Measurements from ENCODE around the gene MED16.

The MED16 gene

DNA sequence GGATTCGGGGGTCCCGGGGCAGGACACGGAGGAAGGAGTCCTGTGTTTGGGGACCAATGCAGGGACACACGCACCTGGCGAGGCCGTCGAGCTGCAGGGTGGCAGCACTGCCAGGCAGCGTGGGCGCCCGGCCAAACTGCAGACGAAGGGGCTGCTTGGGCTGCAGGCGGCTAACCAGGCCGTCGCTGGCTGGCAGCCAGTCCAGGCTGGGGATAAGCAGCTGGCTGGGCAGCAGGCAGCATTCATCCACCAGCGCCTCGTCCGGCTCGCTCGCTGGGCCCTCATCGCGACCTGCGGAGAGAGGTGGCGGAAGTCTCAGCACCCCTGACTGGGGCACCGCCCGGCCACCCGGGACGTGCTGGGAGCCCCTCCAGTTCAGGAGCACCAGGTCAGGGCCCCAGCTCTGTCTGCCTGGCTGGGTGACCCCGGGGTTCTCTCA, 22.0 kb downstream of the MED16 start:
- no peak overlapping the region for H3K27ac ChIP-seq (ENCODE audit: insufficient read depth in 1 of 2, low read depth in 1 of 2, low read length in 2 of 2, poor library complexity in 1 of 2, severe bottlenecking in 2 of 2)
- WGBS (ENCODE audit: insufficient coverage), result 98% methylated on average over 28 of the region's 28 CpGs
- H3K4me1 ChIP-seq (ENCODE audit: control extremely low read depth in 1 of 4, control insufficient read depth in 4 of 4, insufficient read depth in 4 of 4, low read length in 3 of 4), result peaks cover 0 to 12% (median 4%) of the 10 kb centered on the region in 4 experiments
- ChIA-PET CTCF (no interaction called here), POLR2A (no interaction called here)
- no peaks in the 10 kb centered on the region for H3K9me3 ChIP-seq (ENCODE audit: control extremely low read depth in 1 of 5, control insufficient read depth in 4 of 5, insufficient read depth in 2 of 5, low read depth in 1 of 5, low read length in 4 of 5)
- peaks cover 5 to 63% (median 43%) of the 10 kb centered on the region in 4 experiments for H3K36me3 ChIP-seq (ENCODE audit: control insufficient read depth in 4 of 4, insufficient read depth in 4 of 4, low read length in 3 of 4)
- no peak overlapping the region for H3K4me3 ChIP-seq (ENCODE audit: control insufficient read depth in 1 of 7, extremely low read depth in 1 of 7, insufficient read depth in 4 of 7, low read depth in 2 of 7, low read length in 6 of 7)
- no peaks in the 10 kb centered on the region for H3K27me3 ChIP-seq (replicated peaks in 2 of 5; ENCODE audit: control insufficient read depth in 4 of 5, insufficient read depth in 5 of 5, low read length in 4 of 5)
- DNase-seq, result no peak

DNA sequence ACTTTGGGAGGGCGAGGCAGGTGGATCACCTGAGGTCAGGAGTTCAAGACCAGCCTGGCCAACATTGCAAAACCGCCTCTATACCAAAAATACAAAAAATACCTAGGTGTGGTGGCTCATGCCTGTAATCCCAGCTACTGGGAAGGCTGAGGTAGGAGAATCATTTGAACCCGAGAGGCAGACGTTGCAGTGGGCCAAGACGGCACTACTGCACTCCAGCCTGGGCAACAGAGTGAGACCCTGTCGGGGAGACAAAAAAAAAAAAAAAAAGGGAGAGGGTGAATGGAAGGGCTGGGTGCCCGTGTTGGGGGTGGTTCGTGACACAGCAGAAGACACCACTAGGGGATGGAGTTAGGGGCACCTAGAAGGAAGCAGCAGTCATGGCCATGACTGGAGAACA, 22.7 kb downstream of the MED16 start:
- Histone ChIP-seq H3K4me1 (ENCODE audit: control extremely low read depth in 1 of 4, control insufficient read depth in 4 of 4, insufficient read depth in 4 of 4, low read length in 3 of 4) (peaks cover 0 to 12% (median 4%) of the 10 kb centered on the region in 4 experiments), H3K36me3 (ENCODE audit: control insufficient read depth in 4 of 4, insufficient read depth in 4 of 4, low read length in 3 of 4) (peaks cover 5 to 56% (median 37%) of the 10 kb centered on the region in 4 experiments), H3K27me3 (replicated peaks in 2 of 5; ENCODE audit: control insufficient read depth in 4 of 5, insufficient read depth in 5 of 5, low read length in 4 of 5) (no peaks in the 10 kb centered on the region), H3K9me3 (ENCODE audit: control extremely low read depth in 1 of 5, control insufficient read depth in 4 of 5, insufficient read depth in 2 of 5, low read depth in 1 of 5, low read length in 4 of 5) (no peaks in the 10 kb centered on the region), H3K27ac (ENCODE audit: insufficient read depth in 1 of 2, low read depth in 1 of 2, low read length in 2 of 2, poor library complexity in 1 of 2, severe bottlenecking in 2 of 2) (no peak overlapping the region), H3K4me3 (ENCODE audit: control insufficient read depth in 1 of 7, extremely low read depth in 1 of 7, insufficient read depth in 4 of 7, low read depth in 2 of 7, low read length in 6 of 7) (no peak overlapping the region)
- ChIA-PET CTCF (no interaction called here), POLR2A (no interaction called here)
- DNase-seq, result no peak
- WGBS (ENCODE audit: insufficient coverage), result 100% methylated on average over 5 of the region's 8 CpGs

DNA sequence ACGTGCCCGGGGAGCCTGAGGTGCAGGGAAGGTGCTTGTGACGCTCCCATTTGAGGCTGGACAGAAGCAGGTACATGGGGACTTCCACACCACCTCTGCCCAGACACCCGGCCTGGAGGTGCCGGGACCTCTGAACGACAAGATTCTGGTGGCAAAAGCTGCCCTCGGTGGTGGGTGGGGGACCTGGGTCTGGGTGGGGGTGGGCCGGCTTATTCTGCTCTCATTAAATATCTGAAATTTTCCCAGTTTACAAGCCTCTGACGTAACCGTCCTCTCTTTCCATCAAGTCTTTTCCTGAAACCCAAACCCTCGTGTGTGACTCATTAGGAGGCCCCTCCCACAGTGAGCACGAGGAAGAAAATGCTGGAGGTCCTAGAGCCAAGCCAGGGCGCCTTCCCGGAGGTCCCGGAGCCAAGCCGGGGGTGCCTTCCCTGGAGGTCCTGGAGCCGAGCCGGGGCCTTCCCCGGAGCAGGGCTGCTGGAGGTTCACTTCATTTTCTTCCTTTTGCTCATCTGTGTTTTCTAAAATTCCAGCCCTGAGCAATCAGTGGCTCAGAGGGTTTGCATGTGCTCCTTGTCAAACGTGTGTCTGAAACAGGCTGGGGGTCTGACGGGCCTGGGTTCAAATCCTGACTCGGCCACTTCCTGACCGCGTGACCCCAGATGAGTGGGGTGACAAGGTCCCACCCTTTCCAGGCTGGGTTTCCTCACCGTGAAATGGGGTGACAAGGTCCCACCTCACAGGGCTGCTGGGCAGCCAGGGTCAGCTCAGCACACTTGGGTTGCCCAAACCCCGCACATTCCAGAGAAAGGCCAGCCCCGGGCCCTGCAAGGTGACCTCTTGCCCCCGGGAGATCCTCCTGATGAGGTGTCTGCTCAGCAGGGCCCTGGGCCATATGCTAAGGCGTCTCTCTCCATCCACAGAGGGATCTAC, 23.5 kb downstream of the MED16 start:
- Histone ChIP-seq H3K9me3 (ENCODE audit: control extremely low read depth in 1 of 5, control insufficient read depth in 4 of 5, insufficient read depth in 2 of 5, low read depth in 1 of 5, low read length in 4 of 5) (no peaks in the 10 kb centered on the region), H3K4me1 (ENCODE audit: control extremely low read depth in 1 of 4, control insufficient read depth in 4 of 4, insufficient read depth in 4 of 4, low read length in 3 of 4) (peaks cover 0 to 12% (median 4%) of the 10 kb centered on the region in 4 experiments), H3K4me3 (ENCODE audit: control insufficient read depth in 1 of 7, extremely low read depth in 1 of 7, insufficient read depth in 4 of 7, low read depth in 2 of 7, low read length in 6 of 7) (no peak overlapping the region), H3K36me3 (ENCODE audit: control insufficient read depth in 4 of 4, insufficient read depth in 4 of 4, low read length in 3 of 4) (peaks cover 5 to 51% (median 35%) of the 10 kb centered on the region in 4 experiments), H3K27me3 (replicated peaks in 2 of 5; ENCODE audit: control insufficient read depth in 4 of 5, insufficient read depth in 5 of 5, low read length in 4 of 5) (no peaks in the 10 kb centered on the region), H3K27ac (ENCODE audit: insufficient read depth in 1 of 2, low read depth in 1 of 2, low read length in 2 of 2, poor library complexity in 1 of 2, severe bottlenecking in 2 of 2) (no peak overlapping the region)
- 92% methylated on average over 25 of the region's 29 CpGs for WGBS (ENCODE audit: insufficient coverage)
- no peak for DNase-seq
- CTCF ChIA-PET, result no interaction called here
- POLR2A ChIA-PET, result no interaction called here

GRCh38 chr19:868458-869244, 24.3 kb downstream of the MED16 start:
- Histone ChIP-seq H3K27me3 (replicated peaks in 2 of 5; ENCODE audit: control insufficient read depth in 4 of 5, insufficient read depth in 5 of 5, low read length in 4 of 5) (no peaks in the 10 kb centered on the region), H3K4me1 (ENCODE audit: control extremely low read depth in 1 of 4, control insufficient read depth in 4 of 4, insufficient read depth in 4 of 4, low read length in 3 of 4) (peaks cover 0 to 17% (median 10%) of the 10 kb centered on the region in 4 experiments), H3K4me3 (ENCODE audit: control insufficient read depth in 1 of 7, extremely low read depth in 1 of 7, insufficient read depth in 4 of 7, low read depth in 2 of 7, low read length in 6 of 7) (no peak overlapping the region), H3K9me3 (ENCODE audit: control extremely low read depth in 1 of 5, control insufficient read depth in 4 of 5, insufficient read depth in 2 of 5, low read depth in 1 of 5, low read length in 4 of 5) (no peaks in the 10 kb centered on the region), H3K36me3 (ENCODE audit: control insufficient read depth in 4 of 4, insufficient read depth in 4 of 4, low read length in 3 of 4) (peaks cover 5 to 44% (median 34%) of the 10 kb centered on the region in 4 experiments), H3K27ac (ENCODE audit: insufficient read depth in 1 of 2, low read depth in 1 of 2, low read length in 2 of 2, poor library complexity in 1 of 2, severe bottlenecking in 2 of 2) (no peak overlapping the region)
- ChIA-PET CTCF (interaction anchor here (1.4 kb wide), 1 partner anchor 47 kb away, joined by 4 read pairs; no protein-coding TSS in a partner anchor), POLR2A (no interaction called here)
- WGBS (ENCODE audit: insufficient coverage), result 96% methylated on average over 32 of the region's 34 CpGs
- no peak for DNase-seq

DNA sequence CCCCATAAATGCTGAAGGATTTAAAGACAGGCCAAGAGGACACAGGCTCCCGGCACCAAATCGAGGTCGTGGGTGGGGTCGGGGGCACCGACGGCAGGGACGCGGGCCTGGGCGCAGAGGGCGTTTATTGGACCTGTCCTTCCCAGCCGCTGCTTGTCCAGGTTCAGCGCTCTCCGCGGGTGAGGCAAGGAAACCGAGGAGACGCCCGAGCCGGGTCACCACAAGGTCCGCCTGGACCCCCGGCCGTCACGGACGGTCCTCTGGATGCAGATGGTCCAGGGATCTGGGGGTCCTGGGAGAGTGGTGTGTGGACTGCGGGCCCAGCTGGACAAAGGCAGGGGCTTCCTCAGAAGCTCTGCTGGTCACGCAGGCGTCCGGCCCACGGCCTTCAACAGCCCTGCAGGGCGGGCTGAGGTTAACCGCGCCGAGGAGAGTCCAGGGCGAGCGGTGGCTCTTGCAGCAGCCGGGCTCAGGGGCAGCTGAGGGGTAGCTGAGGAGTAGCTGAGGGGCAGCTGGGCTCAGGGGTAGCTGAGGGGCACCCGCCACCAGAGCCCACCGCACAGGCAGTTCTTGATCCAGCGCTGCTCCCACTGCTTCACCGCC, 25.0 kb downstream of the MED16 start:
- no peak overlapping the region for H3K27ac ChIP-seq (ENCODE audit: insufficient read depth in 1 of 2, low read depth in 1 of 2, low read length in 2 of 2, poor library complexity in 1 of 2, severe bottlenecking in 2 of 2)
- ChIA-PET CTCF (interaction anchor here (1.4 kb wide), 1 partner anchor 48 kb away, joined by 4 read pairs; no protein-coding TSS in a partner anchor), POLR2A (interaction anchor here (1.1 kb wide), 1 partner anchor 40 kb away, joined by 3 read pairs; no protein-coding TSS in a partner anchor)
- peaks cover 5 to 41% (median 31%) of the 10 kb centered on the region in 4 experiments for H3K36me3 ChIP-seq (ENCODE audit: control insufficient read depth in 4 of 4, insufficient read depth in 4 of 4, low read length in 3 of 4)
- H3K27me3 ChIP-seq (replicated peaks in 2 of 5; ENCODE audit: control insufficient read depth in 4 of 5, insufficient read depth in 5 of 5, low read length in 4 of 5), result no peaks in the 10 kb centered on the region
- 96% methylated on average over 37 of the region's 39 CpGs for WGBS (ENCODE audit: insufficient coverage)
- no peak overlapping the region for H3K4me3 ChIP-seq (ENCODE audit: control insufficient read depth in 1 of 7, extremely low read depth in 1 of 7, insufficient read depth in 4 of 7, low read depth in 2 of 7, low read length in 6 of 7)
- H3K9me3 ChIP-seq (ENCODE audit: control extremely low read depth in 1 of 5, control insufficient read depth in 4 of 5, insufficient read depth in 2 of 5, low read depth in 1 of 5, low read length in 4 of 5), result no peaks in the 10 kb centered on the region
- DNase-seq, result no peak
- peaks cover 0 to 22% (median 16%) of the 10 kb centered on the region in 4 experiments for H3K4me1 ChIP-seq (ENCODE audit: control extremely low read depth in 1 of 4, control insufficient read depth in 4 of 4, insufficient read depth in 4 of 4, low read length in 3 of 4)

DNA sequence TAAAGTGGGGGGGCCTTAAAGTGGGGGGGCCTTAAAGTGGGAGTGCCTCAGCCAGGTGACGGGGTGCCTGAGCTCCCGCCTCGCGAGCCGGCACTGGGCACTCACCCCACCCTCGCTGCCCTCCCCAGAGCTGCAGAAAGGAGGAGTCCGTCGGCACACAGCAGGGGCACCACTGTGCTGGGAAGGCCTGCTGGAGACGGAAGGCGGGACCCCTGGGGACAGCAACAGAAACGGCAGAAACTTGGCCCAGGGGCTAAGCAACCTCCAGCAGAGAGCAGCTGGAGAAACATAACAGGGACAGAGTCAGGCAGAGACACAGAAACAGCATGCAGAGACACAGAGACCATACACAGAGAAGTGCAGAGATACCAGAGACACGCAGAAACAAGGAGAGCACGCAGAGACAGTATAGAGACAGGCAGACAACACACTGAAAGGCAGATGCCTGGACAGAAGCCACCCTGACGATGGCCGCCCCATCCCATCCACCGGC, 25.6 kb downstream of the MED16 start:
- POLR2A ChIA-PET, result interaction anchor here (1.1 kb wide), 1 partner anchor 40 kb away, joined by 3 read pairs; no protein-coding TSS in a partner anchor
- Histone ChIP-seq H3K36me3 (ENCODE audit: control insufficient read depth in 4 of 4, insufficient read depth in 4 of 4, low read length in 3 of 4) (peaks cover 5 to 41% (median 31%) of the 10 kb centered on the region in 4 experiments), H3K4me1 (ENCODE audit: control extremely low read depth in 1 of 4, control insufficient read depth in 4 of 4, insufficient read depth in 4 of 4, low read length in 3 of 4) (peaks cover 0 to 22% (median 19%) of the 10 kb centered on the region in 4 experiments), H3K27me3 (replicated peaks in 2 of 5; ENCODE audit: control insufficient read depth in 4 of 5, insufficient read depth in 5 of 5, low read length in 4 of 5) (no peaks in the 10 kb centered on the region), H3K4me3 (ENCODE audit: control insufficient read depth in 1 of 7, extremely low read depth in 1 of 7, insufficient read depth in 4 of 7, low read depth in 2 of 7, low read length in 6 of 7) (no peak overlapping the region), H3K27ac (ENCODE audit: insufficient read depth in 1 of 2, low read depth in 1 of 2, low read length in 2 of 2, poor library complexity in 1 of 2, severe bottlenecking in 2 of 2) (no peak overlapping the region), H3K9me3 (ENCODE audit: control extremely low read depth in 1 of 5, control insufficient read depth in 4 of 5, insufficient read depth in 2 of 5, low read depth in 1 of 5, low read length in 4 of 5) (no peaks in the 10 kb centered on the region)
- 89% methylated on average over 16 of the region's 16 CpGs for WGBS (ENCODE audit: insufficient coverage)
- CTCF ChIA-PET, result interaction anchor here (1.4 kb wide), 1 partner anchor 48 kb away, joined by 4 read pairs; no protein-coding TSS in a partner anchor
- DNase-seq, result no peak
